ENCODE measurements around the gene AUTS2.
A peak's percentile ranks its signal among the peaks of the same experiment; 100 is the strongest.

AUTS2 gene

DNA sequence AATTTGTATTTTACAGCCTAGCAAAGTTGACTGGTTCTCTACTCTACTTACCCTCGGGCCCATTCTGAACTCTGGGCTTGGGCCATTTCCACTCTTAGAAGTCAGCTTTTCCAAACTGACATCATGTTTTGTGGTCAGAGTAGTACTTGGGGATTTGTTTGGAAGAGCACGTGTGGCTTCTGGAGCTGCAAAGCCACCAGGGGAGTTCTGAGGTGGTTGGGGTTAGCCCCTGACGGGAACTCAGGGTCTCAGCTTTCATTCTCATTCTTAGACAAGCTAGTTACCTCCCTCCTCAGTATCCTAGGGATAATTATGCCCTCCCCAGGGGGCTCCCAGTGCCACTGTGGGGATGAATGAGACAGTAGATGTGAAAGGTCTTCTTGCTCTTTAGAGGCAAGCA, 886.0 kb downstream of the AUTS2 start (continued):
- TF ChIP-seq GLIS1 (tag by site-specific recombination; IDR thresholded peaks at IDR 0.05) (peak; percentile 89), ZNF423 (tag by site-specific recombination; IDR thresholded peaks at IDR 0.05) (peak; percentile 49; the same call in 1 of the 2 replicates), ZNF16 (tag by site-specific recombination; IDR thresholded peaks at IDR 0.05; ENCODE audit: low read depth) (no peak), FEZF1 (tag by site-specific recombination; IDR thresholded peaks at IDR 0.05) (peak; percentile 33; the same call in 1 of the 2 replicates), ZNF777 (tag by site-specific recombination; IDR thresholded peaks at IDR 0.05; ENCODE audit: borderline replicate concordance) (no peak), OSR2 (tag by site-specific recombination; IDR thresholded peaks at IDR 0.05) (peak; percentile 88)

DNA sequence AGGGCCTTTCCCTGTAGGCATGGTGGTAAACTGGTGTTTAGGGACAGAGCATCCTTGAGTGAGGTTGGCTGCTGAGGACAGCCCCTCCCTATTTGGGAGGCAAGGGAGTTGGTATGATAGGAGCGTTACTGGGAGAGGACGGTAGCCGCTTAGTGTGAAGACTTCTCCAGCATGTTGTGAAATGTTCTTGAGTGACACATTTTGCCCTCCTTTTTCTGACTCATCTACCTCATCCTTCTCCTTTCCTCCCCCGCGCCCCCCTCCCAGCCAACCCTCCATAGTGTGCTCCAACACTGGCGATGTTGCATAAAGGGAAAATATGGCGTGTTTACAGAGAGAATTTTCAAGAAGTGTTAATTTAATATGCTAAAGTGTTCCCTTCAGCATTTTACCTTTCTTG, 888.7 kb downstream of the AUTS2 start:
- no peaks in the 10 kb centered on the region for H3K36me3 ChIP-seq (ENCODE audit: control insufficient read depth in 2 of 2, insufficient read depth in 1 of 2, low read length in 2 of 2)
- CTCF ChIA-PET = interaction anchor here (0.7 kb wide), 1 partner anchor 338 kb away, joined by 4 read pairs; no protein-coding TSS in a partner anchor
- H3K4me1 ChIP-seq (ENCODE audit: control insufficient read depth, insufficient read depth, low read length) = no peaks in the 10 kb centered on the region
- TF ChIP-seq ZNF174 (tag by site-specific recombination; IDR thresholded peaks at IDR 0.05) = no peak
- no peak for TF ChIP-seq ZNF670 (tag by site-specific recombination; IDR thresholded peaks at IDR 0.05; ENCODE audit: low read depth)
- TF ChIP-seq ZNF585B (tag by site-specific recombination; IDR thresholded peaks at IDR 0.05) = peak; percentile 10; the same call in 1 of the 2 replicates
- no peak for TF ChIP-seq ZNF19 (tag by site-specific recombination; IDR thresholded peaks at IDR 0.05; ENCODE audit: low read depth)
- no peak for TF ChIP-seq ZNF239 (tag by site-specific recombination; IDR thresholded peaks at IDR 0.05)
- TF ChIP-seq ZNF248 (tag by site-specific recombination; IDR thresholded peaks at IDR 0.05) = no peak
- no peaks in the 10 kb centered on the region for H3K9me3 ChIP-seq (ENCODE audit: control insufficient read depth, insufficient read depth, low read depth, low read length)
- no peak overlapping the region for H3K4me3 ChIP-seq (ENCODE audit: low read depth, low read length)
- POLR2A ChIA-PET = no interaction called here
- no peak overlapping the region for H3K27ac ChIP-seq (ENCODE audit: extremely low read depth, low read depth, low read length)

DNA sequence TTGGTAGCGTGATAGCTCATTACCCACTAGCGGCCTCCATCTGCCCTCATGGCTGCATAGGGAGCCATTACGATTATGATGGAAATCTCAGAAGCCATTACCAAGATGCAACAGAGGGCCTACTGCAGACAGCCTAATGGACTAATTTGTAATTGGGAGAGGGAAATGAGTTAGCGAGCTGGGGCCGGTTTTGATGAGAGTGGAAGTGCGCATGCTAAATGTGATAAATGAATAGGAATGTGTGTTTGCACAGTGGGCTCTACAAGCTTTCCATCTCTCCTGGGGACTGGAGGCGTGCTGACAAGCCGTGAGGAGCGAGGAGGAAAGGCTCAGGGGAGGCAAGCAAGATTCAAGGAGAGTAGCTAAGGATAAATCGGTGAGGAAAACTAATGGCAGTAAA, 889.2 kb downstream of the AUTS2 start:
- Histone ChIP-seq H3K27ac (ENCODE audit: extremely low read depth, low read depth, low read length) (no peak overlapping the region), H3K36me3 (ENCODE audit: control insufficient read depth in 2 of 2, insufficient read depth in 1 of 2, low read length in 2 of 2) (no peaks in the 10 kb centered on the region), H3K9me3 (ENCODE audit: control insufficient read depth, insufficient read depth, low read depth, low read length) (no peaks in the 10 kb centered on the region), H3K4me3 (ENCODE audit: low read depth, low read length) (no peak overlapping the region), H3K4me1 (ENCODE audit: control insufficient read depth, insufficient read depth, low read length) (no peaks in the 10 kb centered on the region)
- TF ChIP-seq ZNF416 (tag by site-specific recombination; IDR thresholded peaks at IDR 0.05) (no peak), ZNF585B (tag by site-specific recombination; IDR thresholded peaks at IDR 0.05) (no peak), ZNF157 (tag by site-specific recombination; IDR thresholded peaks at IDR 0.05) (no peak), GFI1B (tag by site-specific recombination; IDR thresholded peaks at IDR 0.05) (no peak), ZNF248 (tag by site-specific recombination; IDR thresholded peaks at IDR 0.05) (no peak), ZBTB17 (tag by site-specific recombination; IDR thresholded peaks at IDR 0.05) (no peak), ZNF660 (tag by site-specific recombination; IDR thresholded peaks at IDR 0.05) (no peak), ZNF701 (tag by site-specific recombination; IDR thresholded peaks at IDR 0.05) (no peak), ZNF600 (tag by site-specific recombination; IDR thresholded peaks at IDR 0.05) (no peak), TCF7L2 (IDR thresholded peaks at IDR 0.05; ENCODE audit: borderline replicate concordance, low read depth, low read length) (no peak), ZFHX2 (tag by site-specific recombination; conservative IDR thresholded peaks at IDR 0.05) (no peak), ZNF133 (tag by site-specific recombination; IDR thresholded peaks at IDR 0.05) (no peak), ZNF76 (tag by site-specific recombination; IDR thresholded peaks at IDR 0.05; ENCODE audit: borderline replicate concordance, low read depth) (no peak), KLF7 (tag by site-specific recombination; IDR thresholded peaks at IDR 0.05; ENCODE audit: borderline replicate concordance) (no peak)
- TF ChIP-seq, protein P1, sequence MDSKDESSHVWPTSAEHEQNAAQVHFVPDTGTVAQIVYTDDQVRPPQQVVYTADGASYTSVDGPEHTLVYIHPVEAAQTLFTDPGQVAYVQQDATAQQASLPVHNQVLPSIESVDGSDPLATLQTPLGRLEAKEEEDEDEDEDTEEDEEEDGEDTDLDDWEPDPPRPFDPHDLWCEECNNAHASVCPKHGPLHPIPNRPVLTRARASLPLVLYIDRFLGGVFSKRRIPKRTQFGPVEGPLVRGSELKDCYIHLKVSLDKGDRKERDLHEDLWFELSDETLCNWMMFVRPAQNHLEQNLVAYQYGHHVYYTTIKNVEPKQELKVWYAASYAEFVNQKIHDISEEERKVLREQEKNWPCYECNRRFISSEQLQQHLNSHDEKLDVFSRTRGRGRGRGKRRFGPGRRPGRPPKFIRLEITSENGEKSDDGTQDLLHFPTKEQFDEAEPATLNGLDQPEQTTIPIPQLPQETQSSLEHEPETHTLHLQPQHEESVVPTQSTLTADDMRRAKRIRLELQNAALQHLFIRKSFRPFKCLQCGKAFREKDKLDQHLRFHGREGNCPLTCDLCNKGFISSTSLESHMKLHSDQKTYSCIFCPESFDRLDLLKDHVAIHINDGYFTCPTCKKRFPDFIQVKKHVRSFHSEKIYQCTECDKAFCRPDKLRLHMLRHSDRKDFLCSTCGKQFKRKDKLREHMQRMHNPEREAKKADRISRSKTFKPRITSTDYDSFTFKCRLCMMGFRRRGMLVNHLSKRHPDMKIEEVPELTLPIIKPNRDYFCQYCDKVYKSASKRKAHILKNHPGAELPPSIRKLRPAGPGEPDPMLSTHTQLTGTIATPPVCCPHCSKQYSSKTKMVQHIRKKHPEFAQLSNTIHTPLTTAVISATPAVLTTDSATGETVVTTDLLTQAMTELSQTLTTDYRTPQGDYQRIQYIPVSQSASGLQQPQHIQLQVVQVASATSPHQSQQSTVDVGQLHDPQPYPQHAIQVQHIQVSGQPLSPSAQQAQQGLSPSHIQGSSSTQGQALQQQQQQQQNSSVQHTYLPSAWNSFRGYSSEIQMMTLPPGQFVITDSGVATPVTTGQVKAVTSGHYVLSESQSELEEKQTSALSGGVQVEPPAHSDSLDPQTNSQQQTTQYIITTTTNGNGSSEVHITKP (tag by site-specific recombination; IDR thresholded peaks at IDR 0.05) = no peak
- TF ChIP-seq, protein P2, sequence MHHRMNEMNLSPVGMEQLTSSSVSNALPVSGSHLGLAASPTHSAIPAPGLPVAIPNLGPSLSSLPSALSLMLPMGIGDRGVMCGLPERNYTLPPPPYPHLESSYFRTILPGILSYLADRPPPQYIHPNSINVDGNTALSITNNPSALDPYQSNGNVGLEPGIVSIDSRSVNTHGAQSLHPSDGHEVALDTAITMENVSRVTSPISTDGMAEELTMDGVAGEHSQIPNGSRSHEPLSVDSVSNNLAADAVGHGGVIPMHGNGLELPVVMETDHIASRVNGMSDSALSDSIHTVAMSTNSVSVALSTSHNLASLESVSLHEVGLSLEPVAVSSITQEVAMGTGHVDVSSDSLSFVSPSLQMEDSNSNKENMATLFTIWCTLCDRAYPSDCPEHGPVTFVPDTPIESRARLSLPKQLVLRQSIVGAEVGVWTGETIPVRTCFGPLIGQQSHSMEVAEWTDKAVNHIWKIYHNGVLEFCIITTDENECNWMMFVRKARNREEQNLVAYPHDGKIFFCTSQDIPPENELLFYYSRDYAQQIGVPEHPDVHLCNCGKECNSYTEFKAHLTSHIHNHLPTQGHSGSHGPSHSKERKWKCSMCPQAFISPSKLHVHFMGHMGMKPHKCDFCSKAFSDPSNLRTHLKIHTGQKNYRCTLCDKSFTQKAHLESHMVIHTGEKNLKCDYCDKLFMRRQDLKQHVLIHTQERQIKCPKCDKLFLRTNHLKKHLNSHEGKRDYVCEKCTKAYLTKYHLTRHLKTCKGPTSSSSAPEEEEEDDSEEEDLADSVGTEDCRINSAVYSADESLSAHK (tag by site-specific recombination; IDR thresholded peaks at IDR 0.05) = no peak
- ChIA-PET POLR2A (no interaction called here), CTCF (interaction anchor here (0.7 kb wide), 1 partner anchor 339 kb away, joined by 4 read pairs; no protein-coding TSS in a partner anchor)
